H9 (cell line): ENCODE data around the gene ENOX1. TPM values are rescaled to one million over a fixed set of nuclear protein-coding genes. Genes with fewer than 3 reads are reported as not detected.

Source experiments
- DNase-seq: peaks from one replicate; pipeline ENCODE4 v3.0.0-alpha.2; 2017
- H2AFZ ChIP-seq: one replicate; pipeline ENCODE4 v1.6.1; 2013; ENCODE audit warnings: mild to moderate bottlenecking, low read length, control low read depth, moderate library complexity
- H2AK5ac ChIP-seq: 2 replicates; pipeline ENCODE4 v1.6.1; 2013; ENCODE audit warnings: low read length, control low read depth, mixed read lengths; ENCODE audit not compliant: insufficient read length
- H2BK120ac ChIP-seq: one replicate; pipeline ENCODE4 v1.6.1; 2013; ENCODE audit warnings: low read depth, mild to moderate bottlenecking, low read length, control low read depth, inconsistent platforms; ENCODE audit not compliant: poor library complexity, severe bottlenecking
- H2BK12ac ChIP-seq: 2 replicates; pipeline ENCODE4 v1.6.1; 2013; ENCODE audit warnings: low read length, control low read depth, mixed read lengths, low read depth; ENCODE audit not compliant: insufficient read length
- H2BK15ac ChIP-seq: 2 replicates; pipeline ENCODE4 v1.6.1; 2013; ENCODE audit warnings: low read depth, low read length, control low read depth
- H2BK20ac ChIP-seq: one replicate; pipeline ENCODE4 v1.6.1; 2013; ENCODE audit warnings: low read depth, mild to moderate bottlenecking, low read length, control low read depth, inconsistent platforms; ENCODE audit not compliant: poor library complexity, severe bottlenecking
- H2BK5ac ChIP-seq: 2 replicates; pipeline ENCODE4 v1.6.1; 2013; ENCODE audit warnings: low read length, control low read depth, mixed read lengths; ENCODE audit not compliant: insufficient read length
- H3K14ac ChIP-seq: 2 replicates; pipeline ENCODE4 v1.6.1; 2013; ENCODE audit warnings: low read length, control low read depth; ENCODE audit not compliant: insufficient read depth
- H3K18ac ChIP-seq: 2 replicates; pipeline ENCODE4 v1.6.1; 2013; ENCODE audit warnings: low read depth, mild to moderate bottlenecking, mixed read lengths, low read length, control low read depth; ENCODE audit not compliant: insufficient read length
- H3K23ac ChIP-seq: 2 replicates; pipeline ENCODE4 v1.6.1; 2013; ENCODE audit warnings: low read length, control low read depth, mixed read lengths, low read depth; ENCODE audit not compliant: insufficient read length
- H3K23me2 ChIP-seq: 2 replicates; pipeline ENCODE4 v1.6.1; 2013; ENCODE audit warnings: low read depth, mild to moderate bottlenecking, mixed read lengths, low read length, control low read depth; ENCODE audit not compliant: insufficient read length, poor library complexity, severe bottlenecking
- H3K27ac ChIP-seq: 2 replicates; pipeline ENCODE4 v1.5.1; 2013; ENCODE audit warnings: low read length, control low read depth, mixed read lengths, low read depth; ENCODE audit not compliant: insufficient read length
- H3K27me3 ChIP-seq: 2 replicates; pipeline ENCODE4 v1.6.1; 2013; ENCODE audit warnings: low read length, control low read depth, inconsistent platforms; ENCODE audit not compliant: insufficient read depth
- H3K4ac ChIP-seq: 2 replicates; pipeline ENCODE4 v1.6.1; 2013; ENCODE audit warnings: low read depth, mild to moderate bottlenecking, control low read depth, inconsistent platforms, low read length, moderate library complexity
- H3K4me1 ChIP-seq: 2 replicates; pipeline ENCODE4 v1.6.1; 2013; ENCODE audit warnings: low read length, control low read depth, inconsistent platforms; ENCODE audit not compliant: insufficient read depth
- H3K4me2 ChIP-seq: 2 replicates; pipeline ENCODE4 v1.6.1; 2013; ENCODE audit warnings: low read length, control low read depth, mixed read lengths; ENCODE audit not compliant: insufficient read length, insufficient read depth
- H3K56ac ChIP-seq: 2 replicates; pipeline ENCODE4 v1.6.1; 2013; ENCODE audit warnings: low read depth, mild to moderate bottlenecking, mixed read lengths, low read length, control low read depth; ENCODE audit not compliant: insufficient read length
- H3K79me1 ChIP-seq: 2 replicates; pipeline ENCODE4 v1.6.1; 2013; ENCODE audit warnings: low read depth, mild to moderate bottlenecking, moderate library complexity, low read length, control low read depth, inconsistent platforms; ENCODE audit not compliant: insufficient read depth, poor library complexity, severe bottlenecking
- H3K79me2 ChIP-seq: 2 replicates; pipeline ENCODE4 v1.6.1; 2013; ENCODE audit warnings: low read length, control low read depth, inconsistent platforms; ENCODE audit not compliant: insufficient read depth
- H3K9ac ChIP-seq: 2 replicates; pipeline ENCODE4 v1.6.1; 2013; ENCODE audit warnings: low read length, control low read depth, mixed read lengths; ENCODE audit not compliant: insufficient read length; ENCODE audit errors: extremely low read depth
- H3K9me3 ChIP-seq: one replicate; pipeline ENCODE4 v1.6.1; 2013; ENCODE audit warnings: low read depth, low read length, inconsistent platforms; ENCODE audit not compliant: control insufficient read depth
- H3T11ph ChIP-seq: one replicate; pipeline ENCODE4 v1.6.1; 2013; ENCODE audit warnings: mild to moderate bottlenecking, low read length, control low read depth, inconsistent platforms
- H4K20me1 ChIP-seq: one replicate; pipeline ENCODE4 v1.6.1; 2013; ENCODE audit not compliant: control insufficient read depth, insufficient read length, insufficient read depth
- H4K5ac ChIP-seq: 2 replicates; pipeline ENCODE4 v1.6.1; 2013; ENCODE audit warnings: low read depth, mild to moderate bottlenecking, mixed read lengths, low read length, control low read depth; ENCODE audit not compliant: insufficient read length
- H4K8ac ChIP-seq: replicated peaks from 2 replicates; pipeline ENCODE4 v1.6.1; 2013; ENCODE audit warnings: low read length, control low read depth, mixed read lengths, low read depth; ENCODE audit not compliant: insufficient read length
- H4K91ac ChIP-seq: 2 replicates; pipeline ENCODE4 v1.6.1; 2013; ENCODE audit warnings: low read depth, mild to moderate bottlenecking, moderate library complexity, mixed read lengths, low read length, control low read depth; ENCODE audit not compliant: insufficient read length
- H3K27ac Mint-ChIP-seq, 3 experiments: 2 replicates in 2 of 3; 3 replicates in 1 of 3; pipeline ENCODE4 v1.8.0; 2020 to 2021; ENCODE audit warnings: mixed read lengths in 3 of 3, mild to moderate bottlenecking in 1 of 3, moderate library complexity in 1 of 3
- H3K27me3 Mint-ChIP-seq: 2 replicates; pipeline ENCODE4 v1.8.0; 2021; ENCODE audit warnings: low read depth, mild to moderate bottlenecking, moderate library complexity, mixed read lengths
- H3K36me3 Mint-ChIP-seq, 3 experiments: 2 replicates in 2 of 3; 3 replicates in 1 of 3; pipeline ENCODE4 v1.8.0; 2020 to 2021; ENCODE audit warnings: low read depth in 3 of 3, mixed read lengths in 3 of 3; ENCODE audit not compliant: insufficient read depth in 1 of 3
- H3K4me1 Mint-ChIP-seq, 2 experiments: 2 replicates each; pipeline ENCODE4 v1.8.0; 2020; ENCODE audit warnings: mixed read lengths in 2 of 2
- H3K4me3 Mint-ChIP-seq, 2 experiments: 2 replicates in 1 of 2; 3 replicates in 1 of 2; pipeline ENCODE4 v1.8.0; 2020 to 2021; ENCODE audit warnings: mild to moderate bottlenecking in 2 of 2, mixed read lengths in 2 of 2, moderate library complexity in 1 of 2
- H3K9me3 Mint-ChIP-seq, 2 experiments: 2 replicates in 1 of 2; 3 replicates in 1 of 2; pipeline ENCODE4 v1.8.0; 2020; ENCODE audit warnings: mild to moderate bottlenecking in 2 of 2, mixed read lengths in 2 of 2, moderate library complexity in 1 of 2
- WGBS: extraction: QIAGEN DNeasy Blood & Tissue Kit; methylation state at CpG from one replicate; pipeline ENCODE4 v1.1.7; 2013; ENCODE audit warnings: missing lambda C conversion rate, low lambda C conversion rate, mixed read lengths; ENCODE audit not compliant: insufficient read length; ENCODE audit errors: extremely low coverage; 5-methylcytosine and 5-hydroxymethylcytosine counted together
- total RNA-seq: library from RNA; stranded (reverse); gene quantifications from 2 replicates; pipeline ENCODE4 v1.2.1, GENCODE V29; 2021
- TF ChIP-seq, protein P1 (sequence below): fragments of 200-600 bp; sonication (generic); conservative IDR thresholded peaks from 3 replicates; pipeline ENCODE4 v1.8.0; 2021; ENCODE audit warnings: antibody characterized with exemption, mild to moderate bottlenecking

Gene ENOX1
- total RNA-seq, 1 experiment from 2014 or later, result 0.24 TPM

DNA sequence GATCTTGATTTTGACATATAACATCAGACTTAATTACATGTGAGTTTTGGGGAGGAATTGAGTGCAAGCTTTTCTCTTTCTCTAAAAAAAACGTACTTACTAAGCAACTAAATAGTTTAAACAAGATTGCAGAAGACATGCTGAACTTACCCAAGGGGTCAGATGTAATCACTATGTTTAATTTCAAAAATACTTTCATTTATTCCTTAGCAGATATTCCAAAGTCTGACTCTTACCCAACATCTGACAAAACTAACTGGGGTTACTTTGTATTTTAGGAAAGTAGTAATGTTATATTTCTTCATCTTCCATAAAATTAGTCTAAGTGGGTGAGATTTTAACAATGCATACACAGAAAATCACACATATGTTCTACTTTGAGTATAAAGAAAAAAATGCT is 493.2 kb downstream of the ENOX1 start:
- Histone ChIP-seq H3K9me3 (no peaks in the 10 kb centered on the region), H3K23me2 (no peaks in the 10 kb centered on the region)
- no peaks in the 10 kb centered on the region for H3K27me3 Mint-ChIP-seq

More for the DNA sequence above, 493.2 kb downstream of the ENOX1 start:
- Histone ChIP-seq H3K27me3 (no peaks in the 10 kb centered on the region), H3K79me1 (no peaks in the 10 kb centered on the region), H3K14ac (no peak overlapping the region), H4K20me1 (no peaks in the 10 kb centered on the region), H3K4ac (no peak overlapping the region), H3K56ac (no peak overlapping the region), H3K27ac (no peak overlapping the region), H4K8ac (no peak overlapping the region), H4K91ac (no peak overlapping the region), H2AK5ac (no peak overlapping the region), H3K9ac (no peak overlapping the region), H2BK20ac (no peak overlapping the region), H2BK120ac (no peak overlapping the region), H3K4me2 (no peak overlapping the region), H3K79me2 (no peaks in the 10 kb centered on the region), H3K4me1 (no peaks in the 10 kb centered on the region; the same call in 1 of the 2 replicates), H3K18ac (no peak overlapping the region), H2BK5ac (no peak overlapping the region), H2BK15ac (no peak overlapping the region), H3K23ac (no peak overlapping the region), H3T11ph (no peak overlapping the region), H4K5ac (no peak overlapping the region), H2AFZ (no peak overlapping the region), H2BK12ac (no peak overlapping the region)
- peaks cover under 1 to 3% of the 10 kb centered on the region in 2 experiments for H3K4me1 Mint-ChIP-seq
- no peak overlapping the region for H3K4me3 Mint-ChIP-seq
- DNase-seq, result no peak
- no CpG with 5 or more reads among the region's 1 CpG for WGBS
- no peaks in the 10 kb centered on the region for H3K36me3 Mint-ChIP-seq
- H3K9me3 Mint-ChIP-seq, result no peaks in the 10 kb centered on the region
- H3K27ac Mint-ChIP-seq, result no peak overlapping the region
- TF ChIP-seq, protein P1, sequence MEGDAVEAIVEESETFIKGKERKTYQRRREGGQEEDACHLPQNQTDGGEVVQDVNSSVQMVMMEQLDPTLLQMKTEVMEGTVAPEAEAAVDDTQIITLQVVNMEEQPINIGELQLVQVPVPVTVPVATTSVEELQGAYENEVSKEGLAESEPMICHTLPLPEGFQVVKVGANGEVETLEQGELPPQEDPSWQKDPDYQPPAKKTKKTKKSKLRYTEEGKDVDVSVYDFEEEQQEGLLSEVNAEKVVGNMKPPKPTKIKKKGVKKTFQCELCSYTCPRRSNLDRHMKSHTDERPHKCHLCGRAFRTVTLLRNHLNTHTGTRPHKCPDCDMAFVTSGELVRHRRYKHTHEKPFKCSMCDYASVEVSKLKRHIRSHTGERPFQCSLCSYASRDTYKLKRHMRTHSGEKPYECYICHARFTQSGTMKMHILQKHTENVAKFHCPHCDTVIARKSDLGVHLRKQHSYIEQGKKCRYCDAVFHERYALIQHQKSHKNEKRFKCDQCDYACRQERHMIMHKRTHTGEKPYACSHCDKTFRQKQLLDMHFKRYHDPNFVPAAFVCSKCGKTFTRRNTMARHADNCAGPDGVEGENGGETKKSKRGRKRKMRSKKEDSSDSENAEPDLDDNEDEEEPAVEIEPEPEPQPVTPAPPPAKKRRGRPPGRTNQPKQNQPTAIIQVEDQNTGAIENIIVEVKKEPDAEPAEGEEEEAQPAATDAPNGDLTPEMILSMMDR, result no peak
